ENCODE data around the gene RBM19. TPM values are rescaled to one million over a fixed set of nuclear protein-coding genes. Genes with fewer than 3 reads are reported as not detected.
"Not testable (repeated sequence)": the region's sequence is repeated elsewhere in the genome, so short reads cannot be mapped to it uniquely, and the experiment has no call there.

RBM19 gene, protein sequence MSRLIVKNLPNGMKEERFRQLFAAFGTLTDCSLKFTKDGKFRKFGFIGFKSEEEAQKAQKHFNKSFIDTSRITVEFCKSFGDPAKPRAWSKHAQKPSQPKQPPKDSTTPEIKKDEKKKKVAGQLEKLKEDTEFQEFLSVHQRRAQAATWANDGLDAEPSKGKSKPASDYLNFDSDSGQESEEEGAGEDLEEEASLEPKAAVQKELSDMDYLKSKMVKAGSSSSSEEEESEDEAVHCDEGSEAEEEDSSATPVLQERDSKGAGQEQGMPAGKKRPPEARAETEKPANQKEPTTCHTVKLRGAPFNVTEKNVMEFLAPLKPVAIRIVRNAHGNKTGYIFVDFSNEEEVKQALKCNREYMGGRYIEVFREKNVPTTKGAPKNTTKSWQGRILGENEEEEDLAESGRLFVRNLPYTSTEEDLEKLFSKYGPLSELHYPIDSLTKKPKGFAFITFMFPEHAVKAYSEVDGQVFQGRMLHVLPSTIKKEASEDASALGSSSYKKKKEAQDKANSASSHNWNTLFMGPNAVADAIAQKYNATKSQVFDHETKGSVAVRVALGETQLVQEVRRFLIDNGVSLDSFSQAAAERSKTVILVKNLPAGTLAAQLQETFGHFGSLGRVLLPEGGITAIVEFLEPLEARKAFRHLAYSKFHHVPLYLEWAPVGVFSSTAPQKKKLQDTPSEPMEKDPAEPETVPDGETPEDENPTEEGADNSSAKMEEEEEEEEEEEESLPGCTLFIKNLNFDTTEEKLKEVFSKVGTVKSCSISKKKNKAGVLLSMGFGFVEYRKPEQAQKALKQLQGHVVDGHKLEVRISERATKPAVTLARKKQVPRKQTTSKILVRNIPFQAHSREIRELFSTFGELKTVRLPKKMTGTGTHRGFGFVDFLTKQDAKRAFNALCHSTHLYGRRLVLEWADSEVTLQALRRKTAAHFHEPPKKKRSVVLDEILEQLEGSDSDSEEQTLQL
- total RNA-seq: 10 to 100 TPM; 46.9 to 77.8 TPM

DNA sequence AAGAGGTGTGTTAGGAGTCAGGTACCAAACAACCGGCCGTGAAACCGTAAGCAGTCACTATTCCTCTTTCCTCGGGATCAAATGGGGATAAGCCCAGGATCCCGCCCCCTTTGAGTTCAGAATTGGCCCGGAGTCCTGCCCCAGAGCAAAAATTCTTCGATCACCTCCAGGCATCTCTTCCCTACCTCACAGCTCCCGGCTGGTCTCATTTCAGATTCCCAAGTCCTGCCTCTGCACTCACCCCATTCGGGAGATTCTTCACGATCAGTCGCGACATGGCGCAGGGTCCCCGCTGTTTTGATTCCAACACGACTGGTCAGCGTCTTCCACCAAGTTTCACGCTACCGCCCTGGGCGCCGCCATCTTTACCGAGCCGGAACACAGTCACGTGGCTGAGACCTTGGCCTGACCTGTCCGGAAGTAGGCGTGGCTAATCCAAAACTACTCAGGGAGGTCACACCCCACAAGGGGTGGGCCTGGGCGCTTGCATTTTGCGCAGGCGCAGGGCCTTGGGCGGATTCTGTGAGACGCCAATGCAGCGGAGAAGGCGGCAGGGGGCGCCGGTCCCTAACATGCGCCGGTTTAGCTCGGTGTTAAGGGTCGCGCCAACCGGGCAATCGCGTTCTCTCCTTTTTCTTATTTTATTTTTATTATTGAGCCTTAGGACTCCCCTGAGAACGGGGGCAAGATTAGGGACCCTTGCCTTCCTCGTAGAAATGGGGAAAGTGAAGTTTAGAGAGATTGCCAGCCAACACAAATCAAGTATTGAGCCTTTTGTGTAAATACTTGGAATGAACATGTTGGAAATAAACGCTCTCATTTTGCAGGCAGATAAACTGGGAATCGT lies at the start of gene RBM19:
TSS of gene RBM19 (minus strand) at position 375 of the 847 bp plus-strand sequence. CDS start at position 277, 98 bp downstream.
- Mint-ChIP-seq H3K27me3 (peaks cover 8 to 23% of the 10 kb centered on the region in 2 donors), H3K27ac (peak within 1 kb of the TSS; percentile 81 to 93), H3K9me3 (no peaks in the 10 kb centered on the region), H3K36me3 (peaks cover 4% of the 10 kb centered on the region), H3K4me3 (peak within 1 kb of the TSS; percentile 98), H3K4me1 (ENCODE audit: low read depth in 2 of 2) (peaks cover 48 to 51% of the 10 kb centered on the region in 2 donors)
- ATAC-seq (peak; percentile 99), DNase-seq (ENCODE audit: low spot score) (peak; percentile 97)

DNA sequence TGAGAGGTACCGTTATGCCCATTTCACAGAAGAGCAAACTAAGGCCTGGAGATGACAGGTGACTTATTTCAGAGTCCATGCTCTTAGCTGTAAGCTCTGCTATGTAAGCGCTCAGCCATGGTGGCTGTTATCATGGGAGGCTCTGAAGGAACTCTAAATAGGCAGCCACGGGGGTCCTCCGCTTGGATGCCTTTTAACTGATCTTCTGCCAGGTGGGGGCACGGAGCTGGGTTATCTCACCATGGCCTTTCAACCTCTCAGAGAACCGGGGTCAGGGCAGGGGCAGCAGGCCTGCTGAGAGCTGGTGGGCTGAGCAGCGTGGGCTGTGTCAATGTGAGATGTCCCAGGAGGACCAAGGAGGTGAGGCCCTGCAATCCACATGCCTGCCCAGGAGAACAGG lies 49.7 kb upstream of the RBM19 start:
- Mint-ChIP-seq H3K27ac (no peak overlapping the region), H3K27me3 (peaks cover 13 to 18% of the 10 kb centered on the region in 2 donors), H3K9me3 (no peaks in the 10 kb centered on the region), H3K4me3 (no peak overlapping the region), H3K4me1 (ENCODE audit: low read depth in 2 of 2) (no peaks in the 10 kb centered on the region), H3K36me3 (no peaks in the 10 kb centered on the region)
- ATAC-seq (no peak), DNase-seq (ENCODE audit: low spot score) (no peak)

DNA sequence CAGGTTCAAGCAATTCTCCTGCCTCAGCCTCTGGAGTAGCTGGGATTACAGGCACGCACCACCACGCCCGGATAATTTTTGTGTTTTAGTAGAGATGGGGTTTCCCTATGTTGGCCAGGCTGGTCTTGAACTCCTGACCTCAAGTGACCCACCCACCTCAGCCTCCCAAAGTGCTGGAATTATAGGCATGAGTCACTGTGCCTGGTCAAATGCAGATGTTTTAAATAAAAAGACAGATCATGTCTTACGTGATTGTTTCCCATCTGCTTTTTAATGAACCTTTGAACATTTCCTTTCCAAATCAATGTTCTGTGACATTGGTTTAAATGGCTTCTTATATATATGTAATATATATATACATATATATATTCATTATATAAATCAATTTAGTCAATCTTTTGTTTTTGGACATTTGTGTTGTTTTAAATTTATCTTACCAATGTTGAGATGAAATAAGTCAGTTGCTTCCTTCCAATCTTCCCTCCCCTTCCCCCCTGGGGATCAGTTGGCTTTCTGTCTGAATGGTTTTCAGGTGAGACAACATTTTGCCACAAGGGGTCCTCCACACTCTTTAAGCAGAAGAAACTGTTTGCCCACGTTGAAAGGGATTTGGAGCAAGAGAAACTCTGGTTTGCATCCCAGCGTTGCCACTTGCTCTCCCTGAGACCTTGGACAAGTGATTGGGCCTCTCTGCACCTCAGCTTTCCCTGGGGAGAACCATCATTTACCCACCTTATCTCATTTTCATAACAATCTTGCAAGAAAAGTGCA lies 47.6 kb upstream of the RBM19 start:
- Mint-ChIP-seq H3K4me3 (no peak overlapping the region), H3K4me1 (ENCODE audit: low read depth in 2 of 2) (no peaks in the 10 kb centered on the region), H3K36me3 (no peaks in the 10 kb centered on the region), H3K27me3 (peaks cover 17 to 33% of the 10 kb centered on the region in 2 donors), H3K27ac (no peak overlapping the region), H3K9me3 (no peaks in the 10 kb centered on the region)
- ATAC-seq (no peak), DNase-seq (ENCODE audit: low spot score) (no peak)

DNA sequence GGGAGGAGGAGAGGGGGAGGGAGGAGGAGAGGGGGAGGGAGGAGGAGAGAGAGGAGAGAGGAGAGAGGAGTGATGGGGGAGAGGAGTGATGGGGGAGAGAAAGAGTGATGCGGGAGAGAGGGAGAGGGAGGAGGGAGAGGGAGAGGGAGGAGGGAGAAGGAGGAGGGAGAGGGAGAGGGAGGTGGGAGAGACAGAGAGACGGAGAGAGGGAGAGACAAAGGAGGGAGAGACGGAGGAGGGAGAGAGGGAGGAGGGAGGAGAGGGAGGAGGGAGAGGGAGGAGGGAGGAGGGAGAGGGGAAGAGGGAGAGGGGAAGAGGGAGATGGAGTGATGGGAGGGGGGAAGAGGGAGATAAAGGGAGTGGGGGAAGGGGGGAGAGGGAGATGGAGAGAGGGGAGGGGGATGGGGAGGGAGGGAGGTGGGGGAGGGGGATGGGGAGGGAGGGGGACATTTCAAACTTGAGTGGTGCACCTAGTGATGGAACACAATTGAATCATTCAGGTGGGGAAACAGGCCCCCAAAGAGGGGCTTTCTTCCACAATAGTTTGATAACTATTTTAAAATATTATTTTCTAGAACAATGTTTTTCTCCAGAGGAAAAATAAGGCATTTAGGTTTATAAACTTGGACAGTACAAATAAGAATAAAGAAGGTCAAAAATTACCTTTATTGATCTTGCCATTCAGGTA lies 46.8 kb upstream of the RBM19 start:
- Mint-ChIP-seq H3K27me3 (peaks cover 17 to 34% of the 10 kb centered on the region in 2 donors), H3K4me1 (ENCODE audit: low read depth in 2 of 2) (no peaks in the 10 kb centered on the region), H3K9me3 (no peaks in the 10 kb centered on the region), H3K27ac (no peak overlapping the region), H3K36me3 (no peaks in the 10 kb centered on the region), H3K4me3 (no peak overlapping the region)
- DNase-seq (ENCODE audit: low spot score): no peak
- no peak for ATAC-seq

DNA sequence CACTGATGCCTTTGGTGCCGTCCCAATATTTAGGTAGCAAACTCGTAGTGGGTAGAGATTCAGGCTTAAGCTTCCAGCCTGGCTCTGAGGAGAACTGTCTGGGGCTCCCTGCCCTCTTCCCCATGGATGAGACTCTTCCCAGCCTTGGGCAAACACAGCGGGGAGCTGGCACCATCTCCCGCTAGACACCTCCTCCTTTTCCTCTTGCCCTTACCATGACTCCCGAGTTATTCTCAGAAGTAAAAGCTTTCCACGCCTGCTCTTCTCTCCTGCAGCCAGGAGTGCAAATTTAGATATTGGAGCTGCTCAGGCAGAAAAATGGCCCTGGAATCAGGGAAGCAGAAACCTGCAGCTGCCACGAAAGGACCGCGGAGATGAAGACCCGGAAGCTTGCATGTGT lies 45.6 kb upstream of the RBM19 start:
- no peaks in the 10 kb centered on the region for H3K4me1 Mint-ChIP-seq (ENCODE audit: low read depth in 2 of 2)
- no peaks in the 10 kb centered on the region for H3K36me3 Mint-ChIP-seq
- no peak for DNase-seq (ENCODE audit: low spot score)
- H3K27ac Mint-ChIP-seq: no peak overlapping the region
- H3K4me3 Mint-ChIP-seq: no peak overlapping the region
- ATAC-seq: no peak
- H3K27me3 Mint-ChIP-seq: peaks cover 11 to 34% of the 10 kb centered on the region in 2 donors
- no peaks in the 10 kb centered on the region for H3K9me3 Mint-ChIP-seq

DNA sequence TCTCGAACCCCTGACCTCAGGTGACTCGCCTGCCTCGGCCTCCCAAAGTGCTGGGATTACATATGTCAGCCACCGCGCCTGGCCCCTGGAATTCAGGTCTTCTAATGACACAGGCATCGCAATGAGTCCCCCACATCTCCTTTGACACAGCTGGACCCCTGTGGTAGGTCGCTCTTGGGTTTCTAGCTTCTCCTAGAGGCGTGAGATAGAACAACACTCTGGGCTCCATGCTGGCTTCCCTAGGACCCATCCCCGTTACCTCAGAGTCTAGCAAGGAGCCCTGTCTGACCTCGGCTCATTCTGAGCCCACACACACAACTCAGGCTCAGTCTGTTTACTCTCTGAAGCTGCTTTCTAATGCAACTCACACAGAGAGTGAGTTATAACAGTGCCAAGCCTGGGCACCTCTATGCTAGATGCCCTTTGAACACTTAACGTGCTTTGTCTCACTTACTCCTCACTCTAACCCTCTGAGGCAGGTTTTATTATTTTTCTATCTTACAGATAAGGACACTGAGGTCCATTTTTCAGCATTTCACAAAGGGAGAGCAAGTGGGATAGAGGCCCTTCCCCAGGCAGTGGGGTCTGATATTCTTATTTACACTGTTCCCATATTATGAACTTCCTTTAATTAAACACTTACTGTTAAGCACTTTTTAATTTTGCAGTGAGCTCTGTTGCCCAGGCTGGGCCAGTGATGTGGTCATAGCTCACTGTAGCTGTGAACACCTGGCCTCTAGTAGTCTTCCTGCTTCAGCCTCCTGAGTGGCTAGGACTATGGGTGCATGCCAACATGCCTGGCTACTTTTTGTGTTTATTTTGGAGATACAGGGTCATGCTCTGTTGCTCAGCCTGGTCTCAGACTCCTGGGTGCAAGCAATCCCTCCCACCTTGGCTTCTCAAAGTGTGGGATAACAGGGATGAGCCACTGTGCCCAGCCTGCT lies 40.6 kb upstream of the RBM19 start:
- Mint-ChIP-seq H3K27me3 (peaks cover 10 to 20% of the 10 kb centered on the region in 2 donors), H3K4me1 (ENCODE audit: low read depth in 2 of 2) (no peaks in the 10 kb centered on the region), H3K4me3 (no peak overlapping the region), H3K36me3 (no peaks in the 10 kb centered on the region), H3K27ac (no peak overlapping the region), H3K9me3 (no peaks in the 10 kb centered on the region)
- DNase-seq (ENCODE audit: low spot score) (no peak), ATAC-seq (no peak)

DNA sequence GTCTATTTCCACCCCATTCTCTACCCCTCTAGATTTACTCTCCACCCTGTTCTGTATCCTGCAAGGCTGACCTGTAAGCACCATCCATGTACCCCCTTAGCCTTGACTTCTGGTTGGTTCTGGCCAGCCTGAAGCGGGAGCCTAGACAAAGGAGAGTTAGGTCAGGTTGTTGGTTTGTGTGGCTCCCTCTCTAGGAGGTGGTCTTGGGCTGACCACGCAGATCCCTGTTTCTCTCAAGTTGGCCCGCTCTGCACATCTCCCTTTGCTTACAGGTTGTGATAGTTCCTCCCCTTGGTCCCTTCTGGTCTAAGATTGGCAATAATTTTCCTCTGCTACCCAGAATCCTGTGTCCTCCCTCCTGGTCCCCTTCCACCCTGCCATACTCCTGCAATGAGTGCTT lies 38.3 kb upstream of the RBM19 start:
- H3K27ac Mint-ChIP-seq: no peak overlapping the region
- no peaks in the 10 kb centered on the region for H3K36me3 Mint-ChIP-seq

DNA sequence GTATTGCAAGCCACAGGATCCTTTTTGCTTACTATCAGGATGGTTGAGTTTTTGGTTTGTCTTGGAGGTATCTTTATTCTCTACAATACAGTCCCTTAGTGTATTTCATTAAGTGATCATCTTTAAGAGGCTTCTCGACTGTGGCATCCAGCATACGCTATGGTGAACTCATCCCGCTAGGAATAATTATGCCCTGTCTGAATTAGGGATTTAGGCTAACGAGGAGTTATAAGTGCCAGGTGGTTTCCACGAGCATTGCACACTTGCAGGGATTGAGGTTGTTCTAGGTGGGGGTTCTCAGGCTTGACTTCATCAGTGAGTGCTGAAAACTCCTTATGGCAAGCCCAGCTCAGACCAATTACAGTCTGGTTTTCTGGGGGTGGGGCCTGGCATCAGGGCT lies 37.2 kb upstream of the RBM19 start:
- peaks cover 18 to 19% of the 10 kb centered on the region in 2 donors for H3K27me3 Mint-ChIP-seq
- H3K27ac Mint-ChIP-seq: no peak overlapping the region
- H3K4me1 Mint-ChIP-seq (ENCODE audit: low read depth in 2 of 2): no peaks in the 10 kb centered on the region
- DNase-seq (ENCODE audit: low spot score) (no peak), ATAC-seq (no peak)
- no peaks in the 10 kb centered on the region for H3K36me3 Mint-ChIP-seq
- H3K4me3 Mint-ChIP-seq: no peak overlapping the region
- H3K9me3 Mint-ChIP-seq: no peaks in the 10 kb centered on the region

More for the DNA sequence above, 38.3 kb upstream of the RBM19 start:
- Mint-ChIP-seq H3K9me3 (no peaks in the 10 kb centered on the region), H3K27me3 (peaks cover 17 to 18% of the 10 kb centered on the region in 2 donors), H3K4me3 (no peak overlapping the region), H3K4me1 (ENCODE audit: low read depth in 2 of 2) (no peaks in the 10 kb centered on the region)
- ATAC-seq: no peak
- DNase-seq (ENCODE audit: low spot score): no peak

DNA sequence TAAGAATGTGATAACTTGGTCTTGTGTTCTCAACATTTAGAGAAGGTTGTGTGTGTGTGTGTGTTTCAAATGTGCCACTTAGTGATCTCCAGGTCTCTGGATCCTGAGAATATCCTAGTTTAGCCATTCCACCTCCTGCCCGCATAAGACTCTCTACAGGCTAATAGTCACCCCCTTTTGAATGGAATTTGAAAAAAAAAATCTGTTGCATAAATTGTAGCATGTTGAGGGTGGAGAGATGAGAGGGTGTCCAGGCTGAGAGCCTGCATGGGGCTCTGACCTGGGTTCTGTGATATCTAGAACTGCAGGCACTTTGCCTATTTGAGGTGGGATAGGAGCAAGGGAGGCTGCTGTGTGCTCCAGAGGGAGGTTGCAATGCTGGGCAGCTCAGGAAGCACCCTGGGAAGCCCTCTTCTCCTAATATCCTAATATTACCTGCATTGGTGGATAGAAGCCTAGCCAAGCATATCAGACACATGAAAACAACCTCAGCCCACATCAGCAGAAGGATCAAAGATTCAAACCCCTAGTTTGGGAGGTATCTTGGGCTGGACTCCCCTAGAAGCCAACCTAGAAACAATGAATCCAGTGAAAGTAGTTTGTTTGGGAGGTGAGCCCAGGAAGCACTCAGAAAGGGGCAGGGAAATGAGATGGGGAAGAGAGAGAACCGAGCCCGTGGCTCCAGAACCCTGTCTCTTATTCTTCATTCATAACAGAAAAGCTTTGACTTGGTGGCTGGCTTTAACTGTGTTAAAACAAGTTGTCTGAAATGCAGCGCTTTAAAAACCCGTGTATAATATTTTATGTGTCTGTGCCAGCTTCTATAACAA lies 35.6 kb upstream of the RBM19 start:
- DNase-seq (ENCODE audit: low spot score): no peak
- no peaks in the 10 kb centered on the region for H3K9me3 Mint-ChIP-seq
- H3K36me3 Mint-ChIP-seq: no peaks in the 10 kb centered on the region
- H3K27ac Mint-ChIP-seq: no peak overlapping the region
- H3K4me3 Mint-ChIP-seq: no peak overlapping the region
- ATAC-seq: no peak
- no peaks in the 10 kb centered on the region for H3K4me1 Mint-ChIP-seq (ENCODE audit: low read depth in 2 of 2)
- H3K27me3 Mint-ChIP-seq: peaks cover 24 to 26% of the 10 kb centered on the region in 2 donors

DNA sequence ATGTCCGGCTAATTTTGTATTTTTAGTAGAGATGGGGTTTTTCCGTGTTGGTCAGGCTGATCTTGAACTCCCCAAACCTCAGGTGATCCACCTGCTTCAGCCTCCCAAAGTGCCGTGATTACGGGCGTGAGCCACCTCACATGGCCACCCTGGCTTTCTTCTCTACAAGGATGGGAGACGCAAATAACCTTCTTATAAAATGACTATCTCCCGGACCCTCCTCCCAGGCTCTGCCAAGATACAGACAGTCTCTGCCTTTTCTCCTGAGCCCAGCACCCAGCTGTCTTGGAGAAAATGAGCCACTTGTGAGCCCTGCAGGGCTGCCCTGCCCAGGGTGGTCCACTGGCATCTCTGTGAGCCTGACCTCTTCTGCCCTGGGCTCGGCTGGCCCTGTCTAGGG lies 34.7 kb upstream of the RBM19 start:
- Mint-ChIP-seq H3K27me3 (peaks cover 24 to 32% of the 10 kb centered on the region in 2 donors), H3K27ac (no peak overlapping the region), H3K9me3 (no peaks in the 10 kb centered on the region), H3K4me1 (ENCODE audit: low read depth in 2 of 2) (no peaks in the 10 kb centered on the region), H3K36me3 (no peaks in the 10 kb centered on the region), H3K4me3 (no peak overlapping the region)
- ATAC-seq (no peak), DNase-seq (ENCODE audit: low spot score) (no peak)

DNA sequence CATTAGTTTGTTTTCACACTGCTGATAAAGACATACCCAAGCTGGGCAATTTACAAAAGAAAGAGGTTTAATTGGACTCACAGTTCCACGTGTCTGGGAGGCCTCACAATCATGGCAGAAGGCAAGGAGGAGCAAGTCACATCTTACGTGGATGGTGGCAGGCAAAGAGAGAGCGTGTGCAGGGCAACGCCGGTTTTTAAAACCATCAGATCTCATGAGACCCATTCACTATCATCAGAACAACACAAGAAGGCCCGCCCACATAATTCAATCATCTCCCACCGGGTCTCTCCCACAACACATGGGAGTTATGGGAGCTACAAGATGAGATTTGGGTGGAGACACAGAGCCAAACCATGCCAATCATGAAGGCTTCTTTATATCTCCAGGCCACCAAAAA lies 34.1 kb upstream of the RBM19 start:
- H3K9me3 Mint-ChIP-seq; H3K27ac Mint-ChIP-seq; DNase-seq (ENCODE audit: low spot score); H3K4me3 Mint-ChIP-seq; H3K4me1 Mint-ChIP-seq (ENCODE audit: low read depth in 2 of 2); H3K36me3 Mint-ChIP-seq; ATAC-seq: not testable (repeated sequence)
- H3K27me3 Mint-ChIP-seq: peaks cover 27 to 32% of the 10 kb centered on the region in 2 donors
